Measurements from ENCODE around the gene PPP2R2C. TPM values are rescaled to one million over a fixed set of nuclear protein-coding genes. Genes with fewer than 3 reads are reported as not detected.

Gene PPP2R2C
- total RNA-seq, 1 experiment from 2014 or later, result 26.7 TPM

DNA sequence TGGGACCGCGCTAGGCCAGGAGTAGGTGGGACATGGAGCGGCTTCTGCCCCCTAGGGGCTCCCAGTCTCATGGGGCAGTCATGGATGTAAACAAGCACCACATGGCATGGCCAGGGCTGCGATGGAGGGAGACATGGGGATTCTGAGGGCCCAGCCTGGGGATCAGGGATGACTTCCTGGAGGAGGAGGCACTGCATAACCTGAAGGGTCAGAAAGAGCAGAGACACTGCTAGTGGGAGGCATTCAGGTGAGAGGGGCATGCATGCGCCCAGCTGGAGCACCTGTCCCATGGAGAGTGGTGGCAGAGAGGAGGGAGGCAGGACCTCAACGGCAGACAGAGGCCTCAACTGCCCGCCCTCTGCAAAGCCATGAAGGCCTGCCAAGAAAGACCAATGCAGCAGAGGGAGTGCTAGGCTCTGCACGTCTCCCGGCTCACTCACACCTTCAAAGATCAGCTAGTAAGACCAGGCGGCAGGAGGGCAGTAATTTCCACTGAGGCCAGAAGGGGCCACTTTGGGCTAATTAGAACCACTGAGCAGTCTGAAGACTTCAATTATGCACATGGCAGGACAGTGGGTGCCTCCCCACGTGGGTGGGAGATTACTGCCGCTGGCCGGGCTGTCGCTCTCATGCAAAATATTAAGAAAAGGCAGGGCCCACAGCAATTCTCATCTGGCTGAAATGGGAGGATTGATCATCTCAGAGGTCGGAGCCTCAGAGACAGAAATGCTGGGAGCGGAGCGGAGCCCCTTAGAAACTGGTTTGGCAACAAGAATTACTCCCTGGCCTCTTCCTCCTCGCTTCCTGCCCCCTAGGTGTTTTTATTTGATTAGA is 69.6 kb downstream of the PPP2R2C start:
- H3K36me3 ChIP-seq (ENCODE audit: control insufficient read depth, insufficient read depth, low read length), result no peaks in the 10 kb centered on the region
- 0 out of 2 replicates have a peak, but pooled peaks have one; percentile 53 for ATAC-seq
- H3K9me3 ChIP-seq (ENCODE audit: control insufficient read depth, insufficient read depth, low read depth, low read length), result no peaks in the 10 kb centered on the region
- no peak overlapping the region for H3K4me3 ChIP-seq (ENCODE audit: low read depth in 2 of 2, low read length in 2 of 2)
- H3K27ac ChIP-seq (ENCODE audit: low read length), result no peak overlapping the region
- intact Hi-C loops (cut with micrococcal nuclease; ENCODE audit: unreplicated experiment) (no loop called here), in situ Hi-C loops (cut with HindIII; ENCODE audit: low pct_unique_long_range_greater_than_20kb, low sequenced_read_pairs) (no loop called here)
- H3K4me1 ChIP-seq (ENCODE audit: control insufficient read depth, insufficient read depth, low read length), result peaks cover 5% of the 10 kb centered on the region; the same call in 1 of the 2 replicates
- ChIA-PET POLR2A (no interaction called here), CTCF (no interaction called here)
- H3K27me3 ChIP-seq (ENCODE audit: control insufficient read depth, insufficient read depth, low read length), result no peaks in the 10 kb centered on the region
- no peak for DNase-seq (ENCODE audit: low read depth, low spot score)
- TF ChIP-seq TCF7L2 (IDR thresholded peaks at IDR 0.05; ENCODE audit: low read depth, low read length) (no peak), POLR2AphosphoS5 (IDR thresholded peaks at IDR 0.05; ENCODE audit: low read depth, low read length) (no peak), SIN3A (IDR thresholded peaks at IDR 0.05; ENCODE audit: borderline replicate concordance, insufficient read depth, low read depth, low read length) (no peak)
- TF ChIP-seq, protein P1, sequence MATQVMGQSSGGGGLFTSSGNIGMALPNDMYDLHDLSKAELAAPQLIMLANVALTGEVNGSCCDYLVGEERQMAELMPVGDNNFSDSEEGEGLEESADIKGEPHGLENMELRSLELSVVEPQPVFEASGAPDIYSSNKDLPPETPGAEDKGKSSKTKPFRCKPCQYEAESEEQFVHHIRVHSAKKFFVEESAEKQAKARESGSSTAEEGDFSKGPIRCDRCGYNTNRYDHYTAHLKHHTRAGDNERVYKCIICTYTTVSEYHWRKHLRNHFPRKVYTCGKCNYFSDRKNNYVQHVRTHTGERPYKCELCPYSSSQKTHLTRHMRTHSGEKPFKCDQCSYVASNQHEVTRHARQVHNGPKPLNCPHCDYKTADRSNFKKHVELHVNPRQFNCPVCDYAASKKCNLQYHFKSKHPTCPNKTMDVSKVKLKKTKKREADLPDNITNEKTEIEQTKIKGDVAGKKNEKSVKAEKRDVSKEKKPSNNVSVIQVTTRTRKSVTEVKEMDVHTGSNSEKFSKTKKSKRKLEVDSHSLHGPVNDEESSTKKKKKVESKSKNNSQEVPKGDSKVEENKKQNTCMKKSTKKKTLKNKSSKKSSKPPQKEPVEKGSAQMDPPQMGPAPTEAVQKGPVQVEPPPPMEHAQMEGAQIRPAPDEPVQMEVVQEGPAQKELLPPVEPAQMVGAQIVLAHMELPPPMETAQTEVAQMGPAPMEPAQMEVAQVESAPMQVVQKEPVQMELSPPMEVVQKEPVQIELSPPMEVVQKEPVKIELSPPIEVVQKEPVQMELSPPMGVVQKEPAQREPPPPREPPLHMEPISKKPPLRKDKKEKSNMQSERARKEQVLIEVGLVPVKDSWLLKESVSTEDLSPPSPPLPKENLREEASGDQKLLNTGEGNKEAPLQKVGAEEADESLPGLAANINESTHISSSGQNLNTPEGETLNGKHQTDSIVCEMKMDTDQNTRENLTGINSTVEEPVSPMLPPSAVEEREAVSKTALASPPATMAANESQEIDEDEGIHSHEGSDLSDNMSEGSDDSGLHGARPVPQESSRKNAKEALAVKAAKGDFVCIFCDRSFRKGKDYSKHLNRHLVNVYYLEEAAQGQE (IDR thresholded peaks at IDR 0.05; ENCODE audit: insufficient read depth in 1 of 2, low read depth in 2 of 2, low read length in 1 of 2), result no peak
- TF ChIP-seq, protein P2, sequence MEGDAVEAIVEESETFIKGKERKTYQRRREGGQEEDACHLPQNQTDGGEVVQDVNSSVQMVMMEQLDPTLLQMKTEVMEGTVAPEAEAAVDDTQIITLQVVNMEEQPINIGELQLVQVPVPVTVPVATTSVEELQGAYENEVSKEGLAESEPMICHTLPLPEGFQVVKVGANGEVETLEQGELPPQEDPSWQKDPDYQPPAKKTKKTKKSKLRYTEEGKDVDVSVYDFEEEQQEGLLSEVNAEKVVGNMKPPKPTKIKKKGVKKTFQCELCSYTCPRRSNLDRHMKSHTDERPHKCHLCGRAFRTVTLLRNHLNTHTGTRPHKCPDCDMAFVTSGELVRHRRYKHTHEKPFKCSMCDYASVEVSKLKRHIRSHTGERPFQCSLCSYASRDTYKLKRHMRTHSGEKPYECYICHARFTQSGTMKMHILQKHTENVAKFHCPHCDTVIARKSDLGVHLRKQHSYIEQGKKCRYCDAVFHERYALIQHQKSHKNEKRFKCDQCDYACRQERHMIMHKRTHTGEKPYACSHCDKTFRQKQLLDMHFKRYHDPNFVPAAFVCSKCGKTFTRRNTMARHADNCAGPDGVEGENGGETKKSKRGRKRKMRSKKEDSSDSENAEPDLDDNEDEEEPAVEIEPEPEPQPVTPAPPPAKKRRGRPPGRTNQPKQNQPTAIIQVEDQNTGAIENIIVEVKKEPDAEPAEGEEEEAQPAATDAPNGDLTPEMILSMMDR (IDR thresholded peaks at IDR 0.05), result no peak
- BruUV-seq (replicated peaks), result no TSS peak

DNA sequence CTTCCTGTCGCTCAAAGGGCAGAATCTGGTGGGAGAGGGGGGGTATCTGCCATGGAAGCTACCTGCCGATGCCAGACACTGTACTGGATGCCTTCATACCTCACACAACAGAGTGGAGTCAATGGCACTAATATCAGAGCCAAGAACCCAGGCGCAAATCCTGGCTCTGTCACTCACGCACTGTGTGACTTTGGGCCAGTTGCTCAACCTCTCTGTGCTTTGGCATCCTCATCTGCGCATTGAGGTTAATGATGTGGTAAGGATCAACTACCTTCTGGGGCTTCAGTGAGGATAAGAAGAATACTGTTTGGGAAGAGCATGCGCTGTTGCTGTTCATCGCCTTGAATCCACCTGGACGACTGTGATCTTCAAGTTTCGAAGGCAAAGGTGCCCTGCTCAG is 70.6 kb downstream of the PPP2R2C start:
- Histone ChIP-seq H3K27me3 (ENCODE audit: control insufficient read depth, insufficient read depth, low read length) (no peaks in the 10 kb centered on the region), H3K4me1 (ENCODE audit: control insufficient read depth, insufficient read depth, low read length) (peaks cover 5% of the 10 kb centered on the region; the same call in 1 of the 2 replicates), H3K9me3 (ENCODE audit: control insufficient read depth, insufficient read depth, low read depth, low read length) (no peaks in the 10 kb centered on the region), H3K36me3 (ENCODE audit: control insufficient read depth, insufficient read depth, low read length) (no peaks in the 10 kb centered on the region), H3K4me3 (ENCODE audit: low read depth in 2 of 2, low read length in 2 of 2) (no peak overlapping the region), H3K27ac (ENCODE audit: low read length) (no peak overlapping the region)
- TF ChIP-seq TCF7L2 (IDR thresholded peaks at IDR 0.05; ENCODE audit: low read depth, low read length) (no peak), SIN3A (IDR thresholded peaks at IDR 0.05; ENCODE audit: borderline replicate concordance, insufficient read depth, low read depth, low read length) (no peak), POLR2AphosphoS5 (IDR thresholded peaks at IDR 0.05; ENCODE audit: low read depth, low read length) (no peak)
- TF ChIP-seq, protein P2 (IDR thresholded peaks at IDR 0.05), result no peak
- TF ChIP-seq, protein P1 (IDR thresholded peaks at IDR 0.05; ENCODE audit: insufficient read depth in 1 of 2, low read depth in 2 of 2, low read length in 1 of 2), result no peak
- in situ Hi-C loops (cut with HindIII; ENCODE audit: low pct_unique_long_range_greater_than_20kb, low sequenced_read_pairs) (no loop called here), intact Hi-C loops (cut with micrococcal nuclease; ENCODE audit: unreplicated experiment) (no loop called here)
- ATAC-seq (no peak), DNase-seq (ENCODE audit: low read depth, low spot score) (no peak)
- ChIA-PET POLR2A (no interaction called here), CTCF (no interaction called here)
- BruUV-seq (replicated peaks), result no TSS peak
